Measurements from ENCODE around the gene KDM2A.
"Not testable (repeated sequence)": the region's sequence is repeated elsewhere in the genome, so short reads cannot be mapped to it uniquely, and the experiment has no call there.

The KDM2A gene

GRCh38 chr11:67230406-67230805 lies 111.3 kb downstream of the KDM2A start:
- Mint-ChIP-seq H3K4me1 (peaks cover 13% of the 10 kb centered on the region), H3K36me3 (peaks cover 98% of the 10 kb centered on the region), H3K9me3 (no peaks in the 10 kb centered on the region), H3K27ac (no peak overlapping the region), H3K4me3 (no peak overlapping the region)
- DNase-seq (ENCODE audit: low spot score in 2 of 2) (no peak), ATAC-seq (peak; percentile 64)

GRCh38 chr11:67230886-67231285 lies 111.8 kb downstream of the KDM2A start:
- H3K27ac Mint-ChIP-seq, result no peak overlapping the region
- H3K4me1 Mint-ChIP-seq, result peaks cover 13% of the 10 kb centered on the region
- H3K36me3 Mint-ChIP-seq, result peaks cover 98% of the 10 kb centered on the region
- H3K4me3 Mint-ChIP-seq, result no peak overlapping the region
- ATAC-seq, result no peak
- DNase-seq (ENCODE audit: low spot score in 2 of 2), result no peak
- H3K9me3 Mint-ChIP-seq, result no peaks in the 10 kb centered on the region

- H3K4me1 Mint-ChIP-seq, result peaks cover 16% of the 10 kb centered on the region
- DNase-seq (ENCODE audit: low spot score in 2 of 2) (no peak), ATAC-seq (no peak)
- peak overlapping the region; percentile 21 for H3K27ac Mint-ChIP-seq
- peaks cover 81% of the 10 kb centered on the region for H3K36me3 Mint-ChIP-seq
- no peaks in the 10 kb centered on the region for H3K9me3 Mint-ChIP-seq
- H3K4me3 Mint-ChIP-seq, result no peak overlapping the region
Observed at GRCh38 chr11:67233584-67234190, 114.6 kb downstream of the KDM2A start.

GRCh38 chr11:67234571-67234970 lies 115.5 kb downstream of the KDM2A start:
- ATAC-seq; DNase-seq (ENCODE audit: low spot score in 2 of 2); H3K4me3 Mint-ChIP-seq; H3K9me3 Mint-ChIP-seq: not testable (repeated sequence)
- H3K4me1 Mint-ChIP-seq, result peaks cover 25% of the 10 kb centered on the region
- peaks cover 73% of the 10 kb centered on the region for H3K36me3 Mint-ChIP-seq
- H3K27ac Mint-ChIP-seq, result peak overlapping the region; percentile 21

GRCh38 chr11:67237574-67237973 lies 118.5 kb downstream of the KDM2A start:
- Mint-ChIP-seq H3K4me3 (no peak overlapping the region), H3K4me1 (peaks cover 40% of the 10 kb centered on the region), H3K36me3 (peaks cover 73% of the 10 kb centered on the region), H3K9me3 (no peaks in the 10 kb centered on the region), H3K27ac (no peak overlapping the region)
- DNase-seq (ENCODE audit: low spot score in 2 of 2), result no peak
- no peak for ATAC-seq

- Mint-ChIP-seq H3K27ac (peak overlapping the region; percentile 98), H3K4me1 (peaks cover 45% of the 10 kb centered on the region), H3K4me3 (peak overlapping the region; percentile 98), H3K9me3 (no peaks in the 10 kb centered on the region), H3K36me3 (peaks cover 73% of the 10 kb centered on the region)
- no peak for DNase-seq (ENCODE audit: low spot score in 2 of 2)
- ATAC-seq, result no peak
Observed at GRCh38 chr11:67238894-67239782, 120.1 kb downstream of the KDM2A start.

- ATAC-seq, result peak; percentile 94
- peak; percentile 83 to 95 for DNase-seq (ENCODE audit: low spot score in 2 of 2)
- Mint-ChIP-seq H3K36me3 (peaks cover 73% of the 10 kb centered on the region), H3K4me1 (peaks cover 46% of the 10 kb centered on the region), H3K27ac (peak overlapping the region; percentile 98), H3K9me3 (no peaks in the 10 kb centered on the region), H3K4me3 (peak overlapping the region; percentile 98)
Observed at GRCh38 chr11:67239783-67240575, 120.9 kb downstream of the KDM2A start.

GRCh38 chr11:67240576-67241389 lies 121.7 kb downstream of the KDM2A start:
- H3K4me1 Mint-ChIP-seq, result peaks cover 55% of the 10 kb centered on the region
- H3K36me3 Mint-ChIP-seq, result peaks cover 73% of the 10 kb centered on the region
- peak overlapping the region; percentile 98 for H3K4me3 Mint-ChIP-seq
- H3K9me3 Mint-ChIP-seq, result no peaks in the 10 kb centered on the region
- DNase-seq (ENCODE audit: low spot score in 2 of 2) (peak; percentile 60 to 92), ATAC-seq (peak; percentile 70)
- peak overlapping the region; percentile 98 for H3K27ac Mint-ChIP-seq

- Mint-ChIP-seq H3K36me3 (peaks cover 80% of the 10 kb centered on the region), H3K4me3 (peak overlapping the region; percentile 98)
Observed at GRCh38 chr11:67242548-67242947, 123.5 kb downstream of the KDM2A start.

GRCh38 chr11:67243051-67243450 lies 124.0 kb downstream of the KDM2A start:
- Mint-ChIP-seq H3K27ac (peak overlapping the region; percentile 98), H3K36me3 (peaks cover 85% of the 10 kb centered on the region), H3K9me3 (no peaks in the 10 kb centered on the region), H3K4me3 (peak overlapping the region; percentile 98), H3K4me1 (peaks cover 59% of the 10 kb centered on the region)
- DNase-seq (ENCODE audit: low spot score in 2 of 2) (no peak), ATAC-seq (no peak)

More at GRCh38 chr11:67242548-67242947, 123.5 kb downstream of the KDM2A start:
- H3K27ac Mint-ChIP-seq, result peak overlapping the region; percentile 98
- peaks cover 59% of the 10 kb centered on the region for H3K4me1 Mint-ChIP-seq
- DNase-seq (ENCODE audit: low spot score in 2 of 2), result no peak
- ATAC-seq, result no peak
- H3K9me3 Mint-ChIP-seq, result no peaks in the 10 kb centered on the region

- ATAC-seq, result no peak
- H3K27ac Mint-ChIP-seq, result peak overlapping the region; percentile 89
- H3K36me3 Mint-ChIP-seq, result peaks cover 100% of the 10 kb centered on the region
- no peak overlapping the region for H3K4me3 Mint-ChIP-seq
- peaks cover 57% of the 10 kb centered on the region for H3K4me1 Mint-ChIP-seq
- DNase-seq (ENCODE audit: low spot score in 2 of 2), result no peak
- no peaks in the 10 kb centered on the region for H3K9me3 Mint-ChIP-seq
Observed at GRCh38 chr11:67245046-67245445, 126.0 kb downstream of the KDM2A start.

- no peak for ATAC-seq
- Mint-ChIP-seq H3K36me3 (peaks cover 100% of the 10 kb centered on the region), H3K4me3 (no peak overlapping the region), H3K4me1 (peaks cover 67% of the 10 kb centered on the region), H3K9me3 (no peaks in the 10 kb centered on the region), H3K27ac (peak overlapping the region; percentile 68)
- no peak for DNase-seq (ENCODE audit: low spot score in 2 of 2)
Observed at GRCh38 chr11:67247946-67248550, 129.0 kb downstream of the KDM2A start.

GRCh38 chr11:67248653-67249052 lies 129.6 kb downstream of the KDM2A start:
- no peak overlapping the region for H3K4me3 Mint-ChIP-seq
- DNase-seq (ENCODE audit: low spot score in 2 of 2) (no peak), ATAC-seq (no peak)
- H3K4me1 Mint-ChIP-seq, result peaks cover 68% of the 10 kb centered on the region
- H3K27ac Mint-ChIP-seq, result peak overlapping the region; percentile 68
- H3K36me3 Mint-ChIP-seq, result peaks cover 100% of the 10 kb centered on the region
- no peaks in the 10 kb centered on the region for H3K9me3 Mint-ChIP-seq

All from stimulated activated effector memory CD8-positive, alpha-beta T cell treated with anti-CD3 and anti-CD28 coated beads, Interleukin-12 subunit alpha, Interleukin-12 subunit beta, amount 100 ng/mL, for 72 hours (primary cell).